BE2C (cell line): ENCODE results near the gene TIMM8B.

ENCODE experiments used
- DNase-seq: peaks from one replicate; pipeline ENCODE4 v3.0.0-alpha.2; 2020
- H3K27me3 ChIP-seq: fragments of 250-450 bp; sonication (Bioruptor Pico); 2 replicates; pipeline ENCODE4 v1.5.1; 2020; ENCODE audit warnings: mild to moderate bottlenecking
- H3K36me3 ChIP-seq: fragments of 250-450 bp; sonication (Bioruptor Pico); 2 replicates; pipeline ENCODE4 v1.5.1; 2020; ENCODE audit warnings: mild to moderate bottlenecking
- H3K4me1 ChIP-seq: fragments of 250-450 bp; sonication (Bioruptor Pico); 2 replicates; pipeline ENCODE4 v1.5.1; 2020
- H3K4me3 ChIP-seq: 2 replicates; pipeline ENCODE4 v1.5.1; 2011; ENCODE audit warnings: low read depth, low read length
- H3K9me3 ChIP-seq: fragments of 250-450 bp; sonication (Bioruptor Pico); 2 replicates; pipeline ENCODE4 v1.5.1; 2020
- CTCF ChIP-seq: IDR thresholded peaks from 2 replicates; pipeline ENCODE4 v1.5.1; 2012; ENCODE audit warnings: mild to moderate bottlenecking, low read depth, low read length

The TIMM8B gene

GRCh38 chr11:112127056-112127455, 40.5 kb upstream of the TIMM8B start:
- DNase-seq: no peak
- Histone ChIP-seq H3K4me1 (peaks cover 3% of the 10 kb centered on the region; the same call in 1 of the 2 replicates), H3K27me3 (no peaks in the 10 kb centered on the region), H3K36me3 (no peaks in the 10 kb centered on the region), H3K4me3 (no peak overlapping the region), H3K9me3 (no peaks in the 10 kb centered on the region)
- no peak for TF ChIP-seq CTCF

- no peak for DNase-seq
- TF ChIP-seq CTCF: no peak
- H3K4me3 ChIP-seq: no peak overlapping the region
Measured at GRCh38 chr11:112123129-112123528, 36.6 kb upstream of the TIMM8B start.

GRCh38 chr11:112121981-112122615, 35.5 kb upstream of the TIMM8B start:
- no peak for DNase-seq
- TF ChIP-seq CTCF: no peak

More at GRCh38 chr11:112123129-112123528, 36.6 kb upstream of the TIMM8B start:
- H3K4me1 ChIP-seq: no peaks in the 10 kb centered on the region
- H3K36me3 ChIP-seq: no peaks in the 10 kb centered on the region
- no peaks in the 10 kb centered on the region for H3K27me3 ChIP-seq
- H3K9me3 ChIP-seq: no peaks in the 10 kb centered on the region

GRCh38 chr11:112118176-112118575, 31.6 kb upstream of the TIMM8B start:
- no peaks in the 10 kb centered on the region for H3K4me1 ChIP-seq
- H3K4me3 ChIP-seq: no peak overlapping the region
- no peaks in the 10 kb centered on the region for H3K9me3 ChIP-seq
- no peak for TF ChIP-seq CTCF
- no peak for DNase-seq
- H3K36me3 ChIP-seq: no peaks in the 10 kb centered on the region
- no peaks in the 10 kb centered on the region for H3K27me3 ChIP-seq

More at GRCh38 chr11:112121981-112122615, 35.5 kb upstream of the TIMM8B start:
- Histone ChIP-seq H3K36me3 (no peaks in the 10 kb centered on the region), H3K4me1 (no peaks in the 10 kb centered on the region), H3K27me3 (no peaks in the 10 kb centered on the region), H3K9me3 (no peaks in the 10 kb centered on the region), H3K4me3 (no peak overlapping the region)

- TF ChIP-seq CTCF: no peak
- no peak for DNase-seq
- H3K27me3 ChIP-seq: no peaks in the 10 kb centered on the region
- no peaks in the 10 kb centered on the region for H3K9me3 ChIP-seq
- H3K4me3 ChIP-seq: no peak overlapping the region
- no peaks in the 10 kb centered on the region for H3K36me3 ChIP-seq
- no peaks in the 10 kb centered on the region for H3K4me1 ChIP-seq
Measured at GRCh38 chr11:112115386-112115785, 28.8 kb upstream of the TIMM8B start.

- no peaks in the 10 kb centered on the region for H3K4me1 ChIP-seq
- no peak for DNase-seq
- no peak for TF ChIP-seq CTCF
Measured at GRCh38 chr11:112114460-112114859, 27.9 kb upstream of the TIMM8B start.

More at GRCh38 chr11:112114460-112114859, 27.9 kb upstream of the TIMM8B start:
- H3K36me3 ChIP-seq: no peaks in the 10 kb centered on the region
- H3K9me3 ChIP-seq: no peaks in the 10 kb centered on the region
- no peak overlapping the region for H3K4me3 ChIP-seq
- no peaks in the 10 kb centered on the region for H3K27me3 ChIP-seq
